ENCODE results near the gene KLHL21.

- no peak for TF ChIP-seq CTCF (conservative IDR thresholded peaks at IDR 0.05 in 1 of 2, IDR thresholded peaks at IDR 0.05 in 1 of 2; ENCODE audit: extremely low read depth in 1 of 2, insufficient read depth in 1 of 2, low read depth in 1 of 2, low read length in 2 of 2)
- TF ChIP-seq EZH2 (IDR thresholded peaks at IDR 0.05; ENCODE audit: borderline replicate concordance, low read length) = no peak
Measured at GRCh38 chr1:6624710-6625583, 22.3 kb upstream of the KLHL21 start, which contains the start of gene THAP3.
